GOT3 (cell line): ENCODE results near the gene VPS11.
"Not testable (repeated sequence)": the region's sequence is repeated elsewhere in the genome, so short reads cannot be mapped to it uniquely, and the experiment has no call there.

Source experiments
- DNase-seq: peaks from one replicate; lab custom pipeline; 2025; ENCODE audit warnings: mixed read lengths; lab: John Stamatoyannopoulos, UW

Gene VPS11

GRCh38 chr11:119103161-119103664 lies 35.6 kb downstream of the VPS11 start:
- DNase-seq, result not testable (repeated sequence)

- DNase-seq, result no peak
Observed at GRCh38 chr11:119103793-119104192, 36.2 kb downstream of the VPS11 start.

DNA sequence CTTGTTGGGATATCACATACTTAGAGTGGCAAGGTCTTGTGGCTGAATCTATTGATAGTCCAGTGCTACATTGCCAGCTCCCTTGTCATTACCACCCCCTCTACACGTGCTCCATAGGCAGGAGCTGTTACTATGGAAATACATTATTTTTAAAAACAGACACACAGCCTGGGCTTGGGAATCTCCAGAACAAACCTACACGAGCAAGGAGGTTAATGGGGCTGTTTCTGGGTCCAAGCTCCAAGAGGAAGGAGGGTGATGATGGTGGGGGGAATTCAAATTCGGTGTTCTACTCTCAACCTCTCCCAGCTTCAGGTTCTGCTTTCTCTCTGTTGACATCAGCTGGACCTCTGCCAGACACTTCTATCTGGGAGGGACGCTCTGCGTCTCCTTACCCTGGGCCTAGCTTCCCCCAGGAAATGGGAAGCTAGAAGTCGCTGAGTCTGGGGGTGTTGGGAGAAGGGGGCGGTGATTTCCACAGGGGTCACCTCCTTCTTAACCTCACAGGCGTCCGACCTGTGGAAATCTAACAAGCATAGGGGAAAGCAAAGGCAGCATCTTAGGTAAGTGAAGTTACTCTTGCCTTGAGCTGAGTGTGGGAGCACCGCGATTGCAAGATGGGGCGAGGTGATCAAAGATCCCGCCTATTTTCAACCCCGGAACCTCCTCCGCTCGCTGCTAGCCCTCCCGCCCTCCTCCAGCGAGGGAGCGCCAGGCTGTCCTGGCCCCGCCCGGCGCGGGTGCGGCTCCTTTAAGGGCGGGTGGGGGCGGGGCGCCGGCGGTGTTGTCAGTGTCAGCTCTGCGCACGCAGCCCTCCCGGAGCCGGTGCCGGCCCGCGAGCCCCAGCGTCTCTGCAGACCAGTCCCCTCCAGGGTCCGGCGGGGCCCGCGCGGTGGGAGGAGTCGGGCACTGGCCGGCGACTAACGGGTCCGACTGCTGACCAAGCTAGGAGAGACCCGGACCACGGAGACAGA lies 39.2 kb downstream of the VPS11 start, which contains the start of gene C2CD2L:
C2CD2L (plus strand) TSS at position 781 of the 974 bp plus-strand sequence. CDS start 398 bp downstream, outside the sequence.
- peak; percentile 56 for DNase-seq

- DNase-seq, result no peak
Observed at GRCh38 chr11:119107538-119108145, 40.0 kb downstream of the VPS11 start.

- no peak for DNase-seq
Observed at GRCh38 chr11:119108146-119108856, 40.7 kb downstream of the VPS11 start.

- no peak for DNase-seq
Observed at GRCh38 chr11:119108857-119109221, 41.2 kb downstream of the VPS11 start.

GRCh38 chr11:119109843-119110242 lies 42.2 kb downstream of the VPS11 start:
- DNase-seq, result no peak

- no peak for DNase-seq
Observed at GRCh38 chr11:119110439-119110838, 42.8 kb downstream of the VPS11 start.

GRCh38 chr11:119111361-119111925 lies 43.8 kb downstream of the VPS11 start:
- no peak for DNase-seq

DNA sequence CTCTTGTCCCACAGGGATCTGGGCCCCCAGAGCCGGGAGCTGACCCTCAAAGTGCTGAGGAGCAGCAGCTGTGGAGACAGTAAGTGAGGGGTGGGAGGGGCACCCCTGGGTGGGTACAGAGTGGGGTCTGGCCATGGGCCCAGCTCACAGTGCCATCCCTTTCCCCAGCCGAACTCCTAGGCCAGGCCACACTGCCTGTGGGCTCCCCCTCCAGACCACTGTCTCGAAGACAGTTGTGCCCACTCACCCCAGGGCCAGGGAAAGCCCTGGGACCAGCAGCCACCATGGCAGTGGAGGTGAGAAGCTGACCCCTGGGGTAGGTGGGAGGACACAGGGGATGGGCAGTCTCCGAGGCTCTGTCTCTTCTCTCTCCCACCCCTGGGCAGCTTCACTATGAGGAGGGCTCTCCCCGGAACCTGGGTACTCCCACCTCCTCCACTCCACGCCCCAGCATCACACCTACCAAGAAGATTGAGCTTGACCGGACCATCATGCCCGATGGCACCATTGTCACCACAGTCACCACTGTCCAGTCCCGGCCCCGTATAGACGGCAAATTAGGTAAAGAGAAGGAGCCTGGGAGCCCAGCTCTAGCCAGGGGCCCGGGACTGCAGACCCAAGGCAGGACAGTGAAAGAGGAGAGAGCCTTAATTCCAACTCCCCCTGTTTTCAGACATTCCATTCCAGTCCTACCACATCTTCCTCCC lies 44.8 kb downstream of the VPS11 start:
- DNase-seq, result no peak

- DNase-seq, result no peak
Observed at GRCh38 chr11:119113716-119114115, 46.1 kb downstream of the VPS11 start.

- no peak for DNase-seq
Observed at GRCh38 chr11:119114351-119114750, 46.7 kb downstream of the VPS11 start.

- no peak for DNase-seq
Observed at GRCh38 chr11:119115484-119116234, 48.0 kb downstream of the VPS11 start.

DNA sequence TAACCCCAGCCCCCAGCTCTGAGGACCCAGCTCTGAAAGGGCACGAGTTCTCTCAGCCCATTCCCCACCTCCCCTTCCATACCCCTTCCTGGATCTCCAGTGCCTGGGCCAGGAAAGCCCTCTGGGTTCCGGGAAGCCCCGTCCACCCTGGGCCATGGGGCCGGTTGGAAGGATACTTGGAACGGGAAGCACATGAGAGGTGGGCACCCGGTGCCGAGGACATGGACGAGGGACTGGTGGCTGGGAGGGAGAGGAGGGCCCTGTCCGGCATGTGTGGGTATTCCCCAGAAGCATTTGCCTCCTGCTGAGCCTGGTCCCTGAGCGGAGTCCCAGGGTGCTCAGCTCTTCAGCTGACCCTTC lies 48.6 kb downstream of the VPS11 start:
- no peak for DNase-seq

DNA sequence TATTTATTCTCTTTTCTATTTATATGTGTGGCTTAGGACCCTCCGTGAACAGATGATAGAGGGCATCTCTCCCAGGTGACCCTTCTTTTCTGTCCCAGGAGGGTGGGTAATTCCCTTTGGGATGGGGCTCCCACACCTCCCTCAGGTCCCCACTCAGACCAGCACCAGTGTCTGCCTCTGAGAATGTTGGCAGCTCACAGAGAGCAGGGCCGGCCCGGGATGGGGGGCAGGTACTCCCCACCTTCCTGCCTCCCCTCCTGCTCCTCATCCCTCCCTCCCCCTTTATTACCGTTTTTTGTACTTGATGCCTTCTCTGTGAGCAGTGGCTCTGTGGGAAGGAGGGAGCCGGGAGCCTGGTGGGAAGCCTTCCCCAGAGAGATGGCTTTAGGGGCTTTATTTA lies 49.0 kb downstream of the VPS11 start:
- no peak for DNase-seq

DNA sequence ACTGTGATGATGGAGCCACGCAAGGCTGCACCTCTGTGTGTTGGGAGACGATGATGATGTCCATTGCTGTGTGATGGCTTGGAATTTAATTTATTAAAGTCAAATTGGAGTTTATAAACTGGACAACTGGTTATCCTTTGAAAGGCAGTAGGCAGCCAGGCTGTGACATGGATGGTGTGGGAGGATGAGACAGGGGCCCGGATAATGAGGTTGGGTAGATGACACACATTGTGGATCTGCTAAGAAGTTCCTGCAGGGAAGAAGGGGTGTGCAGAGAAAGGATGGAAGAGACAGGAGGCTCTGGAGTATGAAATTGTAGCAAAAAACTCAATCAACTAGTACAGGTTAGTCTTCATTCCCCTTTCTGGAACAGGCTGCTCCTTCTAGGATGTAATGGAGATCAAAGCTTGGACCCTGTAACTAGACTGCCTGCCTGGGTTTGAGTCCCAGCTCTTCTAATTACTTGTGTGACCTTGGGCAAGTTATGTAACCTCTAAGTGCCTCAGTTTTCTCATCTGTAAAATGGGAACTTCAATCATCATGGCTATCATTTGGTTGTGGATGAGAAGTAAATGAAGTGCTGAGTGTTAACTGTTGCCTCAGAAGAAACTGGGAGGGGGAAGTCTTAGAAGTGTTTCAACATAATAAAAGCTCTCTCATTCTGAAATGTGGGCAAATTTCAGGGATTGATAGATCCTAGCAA lies 49.5 kb downstream of the VPS11 start:
- no peak for DNase-seq

- no peak for DNase-seq
Observed at GRCh38 chr11:119118227-119118626, 50.6 kb downstream of the VPS11 start.

DNA sequence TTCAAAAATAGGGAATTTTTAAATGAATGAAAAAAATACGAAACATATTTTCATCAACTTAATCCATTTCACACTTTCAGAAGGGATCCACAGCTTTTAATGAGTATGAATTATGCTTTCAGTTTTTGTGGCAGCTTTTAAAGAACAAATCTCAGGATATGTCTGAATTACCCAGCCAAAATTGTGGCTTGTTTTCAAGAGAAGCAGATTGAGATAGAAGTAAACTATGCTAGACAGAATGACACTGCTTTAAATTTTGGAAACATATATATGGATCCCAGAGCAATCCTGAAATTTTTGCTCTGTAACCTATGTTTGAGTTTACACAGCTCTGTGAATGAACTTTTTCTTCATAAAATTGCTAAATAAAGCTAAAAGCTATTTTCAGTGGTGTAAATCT lies 51.3 kb downstream of the VPS11 start:
- DNase-seq, result no peak

- no peak for DNase-seq
Observed at GRCh38 chr11:119120639-119121007, 53.0 kb downstream of the VPS11 start.
